CD4-positive, alpha-beta T cell (primary cell): Measurements from ENCODE around the gene CHD9NB. TPM values are rescaled to one million over a fixed set of nuclear protein-coding genes. Genes with fewer than 3 reads are reported as not detected.

ENCODE experiments used
- ATAC-seq: fragments of 200-7000 bp; cut with Tn5 transposase; one replicate; pipeline ENCODE4 v1.10.0; 2022; ENCODE audit warnings: mild to moderate bottlenecking; ENCODE audit not compliant: poor library complexity
- CTCF ChIA-PET: fragments of 350-600 bp; sonication (Branson Sonifier 250); formaldehyde crosslinking; loops from one replicate; lab custom pipeline; 2021; ENCODE audit warnings: antibody characterized with exemption, inconsistent platforms; lab: Charles Lee
- POLR2A ChIA-PET: fragments of 350-600 bp; sonication (Branson Sonifier 250); formaldehyde crosslinking; loops from one replicate; lab custom pipeline; 2021; ENCODE audit warnings: antibody characterized with exemption, inconsistent platforms; lab: Charles Lee
- DNase-seq, 14 experiments: peaks; one replicate each; pipeline ENCODE4 v3.0.0-alpha.2; 2013 to 2020; ENCODE audit warnings: mixed read lengths in 2 of 14
- H3K27ac ChIP-seq, 2 donors: one replicate each; pipeline versions ENCODE4 v1.5.1 to v1.7.0; 2013; ENCODE audit warnings: low read length in 2 of 2, low read depth in 1 of 2, mild to moderate bottlenecking in 1 of 2
- H3K27me3 ChIP-seq, 2 experiments: 1 replicate in 1 of 2; 2 replicates in 1 of 2; pipeline versions ENCODE4 v1.6.1 to v1.7.0; 2013; ENCODE audit warnings: low read length in 2 of 2, control low read depth in 1 of 2, mild to moderate bottlenecking in 1 of 2, moderate library complexity in 1 of 2; ENCODE audit not compliant: insufficient read depth in 2 of 2, control insufficient read depth in 1 of 2
- H3K36me3 ChIP-seq: one replicate; pipeline ENCODE4 v1.6.1; 2013; ENCODE audit warnings: low read length, control low read depth; ENCODE audit not compliant: insufficient read depth
- H3K4me1 ChIP-seq: one replicate; pipeline ENCODE4 v1.6.1; 2013; ENCODE audit warnings: low read length, control low read depth; ENCODE audit not compliant: insufficient read depth
- H3K4me3 ChIP-seq: one replicate; pipeline ENCODE4 v1.5.1; 2013; ENCODE audit warnings: mild to moderate bottlenecking, low read length, moderate library complexity
- H3K9me3 ChIP-seq, 2 experiments: 1 replicate in 1 of 2; 2 replicates in 1 of 2; pipeline versions ENCODE4 v1.6.1 to v1.7.0; 2013; ENCODE audit warnings: low read length in 2 of 2, mild to moderate bottlenecking in 2 of 2, control low read depth in 1 of 2, moderate library complexity in 1 of 2; ENCODE audit not compliant: control insufficient read depth in 1 of 2, insufficient read depth in 1 of 2
- H3K27ac Mint-ChIP-seq: one replicate; pipeline ENCODE4 v1.8.0; 2020; ENCODE audit warnings: mixed read lengths
- H3K27me3 Mint-ChIP-seq: one replicate; pipeline ENCODE4 v1.8.0; 2021; ENCODE audit warnings: mixed read lengths
- H3K36me3 Mint-ChIP-seq: one replicate; pipeline ENCODE4 v1.8.0; 2021; ENCODE audit warnings: low read depth, mixed read lengths
- H3K4me1 Mint-ChIP-seq: one replicate; pipeline ENCODE4 v1.8.0; 2021; ENCODE audit warnings: low read depth, mixed read lengths
- H3K4me3 Mint-ChIP-seq: one replicate; pipeline ENCODE4 v1.8.0; 2020; ENCODE audit warnings: mild to moderate bottlenecking, mixed read lengths
- H3K9me3 Mint-ChIP-seq: one replicate; pipeline ENCODE4 v1.8.0; 2020; ENCODE audit warnings: mixed read lengths
- CTCF ChIP-seq: fragments of 200-600 bp; IDR thresholded peaks from one replicate; pipeline ENCODE4 v1.8.0; 2022; ENCODE audit warnings: antibody characterized with exemption, mild to moderate bottlenecking
- intact Hi-C, 2 experiments: fragments of 100-400 bp; cut with DNase I in 1 of 2; cut with micrococcal nuclease in 1 of 2; formaldehyde crosslinking; loops; one replicate each; pipeline versions ENCODE4 v1.15.1 to v1.9.0; 2023 to 2025; cut with DNase I, micrococcal nuclease
- total RNA-seq, 174 experiments: library from RNA in 2 of 174; stranded (reverse) in 2 of 174; gene quantifications; one replicate each; pipeline ENCODE4 v1.2.3 and lab custom pipeline; 2021 to 2026

Gene CHD9NB
- total RNA-seq, 2 experiments from 2014 or later: not detected

- intact Hi-C loops: loop anchor here in 1 of 2 experiments (10.0 kb wide), 1 partner anchor 348 kb away; no protein-coding TSS in a partner anchor
- CTCF ChIA-PET: no interaction called here
- Histone ChIP-seq H3K4me1 (peaks cover 27% of the 10 kb centered on the region), H3K36me3 (no peaks in the 10 kb centered on the region), H3K9me3 (no peaks in the 10 kb centered on the region), H3K27me3 (no peaks in the 10 kb centered on the region), H3K27ac (no peak overlapping the region), H3K4me3 (no peak overlapping the region)
- DNase-seq (no peak), ATAC-seq (no peak)
- H3K27ac Mint-ChIP-seq: no peak overlapping the region
- no peak overlapping the region for H3K4me3 Mint-ChIP-seq
- H3K9me3 Mint-ChIP-seq: no peaks in the 10 kb centered on the region
- H3K27me3 Mint-ChIP-seq: no peaks in the 10 kb centered on the region
- peaks cover 11% of the 10 kb centered on the region for H3K4me1 Mint-ChIP-seq
- POLR2A ChIA-PET: no interaction called here
- no peaks in the 10 kb centered on the region for H3K36me3 Mint-ChIP-seq
- TF ChIP-seq CTCF: no peak
Observed at GRCh38 chr16:53056392-53056881, 3.7 kb upstream of the CHD9NB start.

DNA sequence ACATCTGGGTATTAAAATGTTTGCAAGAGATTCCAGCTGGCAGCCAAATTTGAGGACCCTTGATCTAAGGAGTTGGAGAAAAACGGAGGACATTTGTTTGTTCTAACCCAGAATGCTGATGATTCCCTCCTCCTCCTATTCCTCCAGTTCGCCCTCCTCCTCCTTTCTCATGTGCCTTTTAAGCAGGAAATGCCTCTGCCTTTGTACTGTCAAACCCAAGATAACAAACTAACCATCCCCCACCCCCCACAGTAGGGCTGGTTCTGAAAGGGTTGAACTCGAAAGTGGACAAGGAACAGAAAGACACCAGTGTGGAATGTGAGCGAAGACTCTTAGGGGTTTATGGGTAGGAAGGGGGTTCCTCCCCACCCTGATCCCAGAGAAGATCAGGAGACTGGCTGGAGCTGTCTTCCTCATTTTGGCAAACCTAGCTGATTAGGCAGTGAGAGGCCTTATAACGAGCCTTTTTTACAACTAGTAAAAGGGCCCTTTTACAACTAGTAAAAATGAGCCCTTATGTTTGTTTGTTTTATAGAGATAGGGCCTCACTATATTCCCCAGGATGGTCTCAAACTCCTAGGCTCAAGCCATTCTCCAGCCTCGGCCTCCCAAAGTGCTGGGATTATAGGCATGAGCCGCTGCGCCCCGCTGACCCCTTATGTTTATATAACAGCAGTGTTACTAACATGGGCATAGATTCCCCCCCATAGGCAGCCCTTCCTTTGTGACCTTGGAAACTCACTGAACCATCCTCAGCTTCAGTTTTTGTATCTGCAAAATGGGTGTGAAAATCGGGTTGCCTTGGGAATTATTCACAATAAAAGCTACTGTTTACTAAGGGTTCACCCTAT, 3.1 kb upstream of the CHD9NB start:
- no peaks in the 10 kb centered on the region for H3K9me3 Mint-ChIP-seq
- POLR2A ChIA-PET: interaction anchor here (0.5 to 1.5 kb wide), 8 partner anchors 14 to 446 kb away, joined by 3 to 6 read pairs (median 3); no protein-coding TSS in a partner anchor
- Histone ChIP-seq H3K27me3 (no peaks in the 10 kb centered on the region), H3K9me3 (no peaks in the 10 kb centered on the region), H3K4me3 (peak overlapping the region; percentile 69), H3K27ac (no peak overlapping the region), H3K36me3 (no peaks in the 10 kb centered on the region), H3K4me1 (peaks cover 24% of the 10 kb centered on the region)
- no peak for ATAC-seq
- H3K27ac Mint-ChIP-seq: no peak overlapping the region
- H3K27me3 Mint-ChIP-seq: no peaks in the 10 kb centered on the region
- no peak for TF ChIP-seq CTCF
- intact Hi-C loops: loop anchor here (1.0 to 10.0 kb wide), 5 partner anchors 105 to 455 kb away; no protein-coding TSS in a partner anchor
- peaks cover 7% of the 10 kb centered on the region for H3K4me1 Mint-ChIP-seq
- CTCF ChIA-PET: interaction anchor here (0.8 to 1.9 kb wide), 14 partner anchors 19 to 255 kb away, joined by 3 to 19 read pairs (median 4); no protein-coding TSS in a partner anchor
- peak in 3 of 14 experiments; percentile 21 to 23 (median 22) for DNase-seq
- H3K4me3 Mint-ChIP-seq: peak overlapping the region; percentile 81
- no peaks in the 10 kb centered on the region for H3K36me3 Mint-ChIP-seq

- no peaks in the 10 kb centered on the region for H3K27me3 ChIP-seq
- H3K4me3 Mint-ChIP-seq: peak within 1 kb of the TSS; percentile 81
- H3K36me3 ChIP-seq: no peaks in the 10 kb centered on the region
- peaks cover 24% of the 10 kb centered on the region for H3K4me1 ChIP-seq
- ChIA-PET CTCF (interaction anchor here (0.6 to 1.9 kb wide), 22 partner anchors 10 to 256 kb away, joined by 3 to 19 read pairs (median 4); no protein-coding TSS in a partner anchor), POLR2A (interaction anchor here (0.5 to 1.5 kb wide), 8 partner anchors 15 to 447 kb away, joined by 3 to 6 read pairs (median 3); no protein-coding TSS in a partner anchor)
- no peaks in the 10 kb centered on the region for H3K36me3 Mint-ChIP-seq
- no peaks in the 10 kb centered on the region for H3K27me3 Mint-ChIP-seq
- H3K27ac Mint-ChIP-seq: no peak within 1 kb of the TSS
- peak; percentile 100 for TF ChIP-seq CTCF
- ATAC-seq (peak; percentile 94), DNase-seq (peak; percentile 43 to 89 (median 64))
- intact Hi-C loops: loop anchor here (1.0 to 10.0 kb wide), 6 partner anchors 105 to 456 kb away; no protein-coding TSS in a partner anchor
- no peak within 1 kb of the TSS for H3K27ac ChIP-seq
- peak within 1 kb of the TSS; percentile 69 for H3K4me3 ChIP-seq
- H3K9me3 Mint-ChIP-seq: no peaks in the 10 kb centered on the region
- no peaks in the 10 kb centered on the region for H3K9me3 ChIP-seq
- H3K4me1 Mint-ChIP-seq: peaks cover 7% of the 10 kb centered on the region
Observed at GRCh38 chr16:53054670-53055485, 2.2 kb upstream of the CHD9NB start, which contains the start of gene CHD9. CHD9 (plus strand) TSS chr16:53054991; CDS start chr16:53156090, 101,099 bp downstream.
